Trophoblast cell (in vitro differentiated cells and primary cell): ENCODE data around the gene NCOA5.

Experiments
- DNase-seq, 2 donors: peaks; one replicate each; pipeline ENCODE4 v3.0.0-alpha.2; 2016
- H2AFZ ChIP-seq: 2 replicates; pipeline ENCODE4 v1.6.1; 2013; ENCODE audit warnings: low read length, moderate library complexity, mild to moderate bottlenecking; ENCODE audit not compliant: insufficient read depth, poor library complexity
- H2AK5ac ChIP-seq: 2 replicates; pipeline ENCODE4 v1.6.1; 2013; ENCODE audit warnings: mild to moderate bottlenecking, low read length
- H2BK120ac ChIP-seq: 2 replicates; pipeline ENCODE4 v1.6.1; 2013; ENCODE audit warnings: low read length, mild to moderate bottlenecking, moderate library complexity; ENCODE audit not compliant: insufficient read depth, poor library complexity
- H2BK12ac ChIP-seq: 2 replicates; pipeline ENCODE4 v1.6.1; 2013; ENCODE audit warnings: mild to moderate bottlenecking, low read length, moderate library complexity
- H2BK5ac ChIP-seq: 2 replicates; pipeline ENCODE4 v1.6.1; 2013; ENCODE audit warnings: low read length, low read depth, moderate library complexity, mild to moderate bottlenecking; ENCODE audit not compliant: poor library complexity
- H3K14ac ChIP-seq: 2 replicates; pipeline ENCODE4 v1.6.1; 2013; ENCODE audit warnings: mild to moderate bottlenecking, low read length
- H3K18ac ChIP-seq: 2 replicates; pipeline ENCODE4 v1.6.1; 2013; ENCODE audit warnings: mild to moderate bottlenecking, low read length
- H3K23ac ChIP-seq: 2 replicates; pipeline ENCODE4 v1.6.1; 2013; ENCODE audit warnings: low read length
- H3K27ac ChIP-seq: 2 replicates; pipeline ENCODE4 v1.5.1; 2013; ENCODE audit warnings: low read depth, mild to moderate bottlenecking, inconsistent platforms, low read length, moderate library complexity
- H3K27me3 ChIP-seq: 2 replicates; pipeline ENCODE4 v1.6.1; 2013; ENCODE audit warnings: inconsistent platforms, mild to moderate bottlenecking, low read length, moderate library complexity; ENCODE audit not compliant: insufficient read depth
- H3K36me3 ChIP-seq, 2 experiments: 1 replicate in 1 of 2; 2 replicates in 1 of 2; pipeline ENCODE4 v1.6.1; 2013; ENCODE audit warnings: low read length in 2 of 2, mild to moderate bottlenecking in 2 of 2, moderate library complexity in 1 of 2; ENCODE audit not compliant: insufficient read depth in 2 of 2, control insufficient read depth in 1 of 2
- H3K4ac ChIP-seq: 2 replicates; pipeline ENCODE4 v1.6.1; 2013; ENCODE audit warnings: low read depth, mild to moderate bottlenecking, low read length, moderate library complexity
- H3K4me1 ChIP-seq, 2 experiments: 1 replicate in 1 of 2; 2 replicates in 1 of 2; pipeline ENCODE4 v1.6.1; 2013; ENCODE audit warnings: low read length in 2 of 2, mild to moderate bottlenecking in 2 of 2, moderate library complexity in 1 of 2; ENCODE audit not compliant: insufficient read depth in 2 of 2, control insufficient read depth in 1 of 2
- H3K4me2 ChIP-seq: 2 replicates; pipeline ENCODE4 v1.6.1; 2013; ENCODE audit warnings: inconsistent platforms, mild to moderate bottlenecking, low read length, moderate library complexity
- H3K4me3 ChIP-seq: 2 replicates; pipeline ENCODE4 v1.5.1; 2013; ENCODE audit warnings: mild to moderate bottlenecking, low read depth, low read length, inconsistent platforms
- H3K79me1 ChIP-seq: one replicate; pipeline ENCODE4 v1.6.1; 2013; ENCODE audit warnings: low read length
- H3K79me2 ChIP-seq: 2 replicates; pipeline ENCODE4 v1.6.1; 2013; ENCODE audit warnings: low read length, mild to moderate bottlenecking; ENCODE audit not compliant: control insufficient read depth, insufficient read depth, poor library complexity
- H3K9ac ChIP-seq: 2 replicates; pipeline ENCODE4 v1.6.1; 2013; ENCODE audit warnings: mild to moderate bottlenecking, low read length
- H3K9me3 ChIP-seq: 2 replicates; pipeline ENCODE4 v1.6.1; 2013; ENCODE audit warnings: low read depth, mild to moderate bottlenecking, control low read depth, inconsistent platforms, low read length; ENCODE audit not compliant: insufficient read depth
- H4K12ac ChIP-seq: 2 replicates; pipeline ENCODE4 v1.6.1; 2013; ENCODE audit warnings: low read depth, mild to moderate bottlenecking, low read length, moderate library complexity
- H4K8ac ChIP-seq: 2 replicates; pipeline ENCODE4 v1.6.1; 2013; ENCODE audit warnings: low read depth, mild to moderate bottlenecking, low read length, moderate library complexity
- H4K91ac ChIP-seq: one replicate; pipeline ENCODE4 v1.6.1; 2013; ENCODE audit warnings: low read depth, mild to moderate bottlenecking, low read length, moderate library complexity
- WGBS: extraction: QIAGEN DNeasy Blood & Tissue Kit; methylation state at CpG from one replicate; pipeline ENCODE4 v1.1.7; 2013; ENCODE audit warnings: missing lambda C conversion rate; ENCODE audit not compliant: insufficient read length, insufficient coverage; ENCODE audit errors: extremely low coverage; 5-methylcytosine and 5-hydroxymethylcytosine counted together

NCOA5 gene

GRCh38 chr20:46087161-46087560, 2.6 kb downstream of the NCOA5 start:
- Histone ChIP-seq H3K27me3 (no peaks in the 10 kb centered on the region), H3K9ac (no peak overlapping the region), H3K14ac (no peak overlapping the region), H3K4me2 (no peak overlapping the region), H3K4me1 (no peaks in the 10 kb centered on the region), H3K4ac (peak overlapping the region; percentile 75), H3K27ac (no peak overlapping the region), H2BK12ac (no peak overlapping the region), H3K4me3 (no peak overlapping the region), H3K9me3 (no peaks in the 10 kb centered on the region), H3K23ac (no peak overlapping the region), H2AK5ac (no peak overlapping the region), H4K91ac (no peak overlapping the region), H2AFZ (no peak overlapping the region), H2BK5ac (no peak overlapping the region), H3K79me1 (peaks cover 7% of the 10 kb centered on the region), H3K18ac (no peak overlapping the region), H4K8ac (no peak overlapping the region), H2BK120ac (no peak overlapping the region), H3K36me3 (no peaks in the 10 kb centered on the region), H4K12ac (no peak overlapping the region), H3K79me2 (peaks cover 14% of the 10 kb centered on the region)
- WGBS, result no CpG with 5 or more reads among the region's 8 CpGs
- no peak for DNase-seq

DNA sequence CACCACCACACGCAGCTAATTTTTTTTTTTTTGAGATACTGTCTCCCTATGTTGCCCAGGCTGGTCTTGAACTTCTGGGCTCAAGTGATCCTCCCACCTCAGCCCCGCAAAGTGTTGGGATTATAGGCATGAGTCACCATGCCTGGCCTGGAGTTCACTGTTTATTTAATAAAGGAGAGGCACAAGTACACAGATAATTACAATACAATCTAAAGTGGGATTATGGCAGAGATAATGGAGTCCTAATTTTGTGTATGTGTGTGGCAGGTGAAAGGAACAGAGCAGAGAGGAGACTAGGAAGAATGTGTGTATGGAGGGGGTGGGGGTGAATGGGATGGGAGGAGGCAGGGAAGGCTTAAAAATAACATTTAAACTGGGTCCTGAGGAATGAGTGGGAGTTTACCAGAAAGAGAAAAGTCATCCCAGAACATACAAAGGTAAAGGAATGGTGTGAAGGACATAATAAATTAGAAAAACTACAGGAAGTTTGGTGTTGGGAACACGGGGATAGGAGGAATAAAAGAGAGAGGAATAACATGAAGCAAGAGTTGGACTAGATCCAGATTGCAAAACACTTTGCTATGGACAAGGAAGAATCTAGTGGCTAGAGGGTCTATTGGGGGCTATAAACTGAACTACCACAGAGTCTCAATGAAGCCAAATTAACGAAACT, 4.4 kb downstream of the NCOA5 start:
- H3K36me3 ChIP-seq, result no peaks in the 10 kb centered on the region
- H3K23ac ChIP-seq, result no peak overlapping the region
- WGBS, result no CpG with 5 or more reads among the region's 4 CpGs
- no peak overlapping the region for H2AFZ ChIP-seq
- H3K79me2 ChIP-seq, result peaks cover 14% of the 10 kb centered on the region
- no peak overlapping the region for H3K27ac ChIP-seq
- peak overlapping the region; percentile 90 for H3K4ac ChIP-seq
- H3K79me1 ChIP-seq, result peaks cover 7% of the 10 kb centered on the region
- no peak overlapping the region for H3K18ac ChIP-seq
- no peak overlapping the region for H2BK12ac ChIP-seq
- H3K4me3 ChIP-seq, result no peak overlapping the region
- no peak overlapping the region for H2AK5ac ChIP-seq
- no peak overlapping the region for H3K14ac ChIP-seq
- H3K4me1 ChIP-seq, result no peaks in the 10 kb centered on the region
- H3K27me3 ChIP-seq, result no peaks in the 10 kb centered on the region
- no peak overlapping the region for H4K12ac ChIP-seq
- no peak overlapping the region for H2BK5ac ChIP-seq
- H3K4me2 ChIP-seq, result no peak overlapping the region
- no peaks in the 10 kb centered on the region for H3K9me3 ChIP-seq
- no peak overlapping the region for H3K9ac ChIP-seq
- no peak overlapping the region for H4K91ac ChIP-seq
- H2BK120ac ChIP-seq, result no peak overlapping the region
- no peak overlapping the region for H4K8ac ChIP-seq
- DNase-seq, result no peak

DNA sequence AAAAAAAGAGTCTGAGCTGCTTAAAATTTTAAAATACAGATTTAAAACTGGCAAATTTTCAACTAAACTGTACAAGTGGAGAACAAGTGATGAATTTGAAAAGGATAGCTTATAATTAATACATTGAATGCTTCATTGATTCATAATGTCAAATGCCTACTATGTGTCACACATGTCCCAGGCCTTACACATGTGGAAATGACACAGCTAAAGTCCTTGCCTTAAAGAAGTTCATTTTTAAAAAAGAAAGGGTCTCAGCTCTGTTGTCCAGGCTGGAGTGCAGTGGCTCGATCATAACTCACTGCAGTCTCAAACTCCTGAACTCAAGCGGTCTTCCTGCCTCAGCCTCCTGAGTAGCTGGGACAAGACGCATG, 5.0 kb downstream of the NCOA5 start:
- H2BK12ac ChIP-seq, result no peak overlapping the region
- no peak overlapping the region for H3K4me2 ChIP-seq
- H4K91ac ChIP-seq, result no peak overlapping the region
- DNase-seq, result no peak
- H3K9ac ChIP-seq, result no peak overlapping the region
- no peaks in the 10 kb centered on the region for H3K27me3 ChIP-seq
- H2AFZ ChIP-seq, result no peak overlapping the region
- no peaks in the 10 kb centered on the region for H3K4me1 ChIP-seq
- no peak overlapping the region for H3K14ac ChIP-seq
- no peak overlapping the region for H3K23ac ChIP-seq
- no peak overlapping the region for H3K18ac ChIP-seq
- H4K8ac ChIP-seq, result no peak overlapping the region
- no peaks in the 10 kb centered on the region for H3K9me3 ChIP-seq
- no peak overlapping the region for H2BK120ac ChIP-seq
- no peak overlapping the region for H3K4me3 ChIP-seq
- no peak overlapping the region for H3K27ac ChIP-seq
- no peak overlapping the region for H4K12ac ChIP-seq
- no peaks in the 10 kb centered on the region for H3K36me3 ChIP-seq
- no peak overlapping the region for H2BK5ac ChIP-seq
- H2AK5ac ChIP-seq, result no peak overlapping the region
- peaks cover 7% of the 10 kb centered on the region for H3K79me1 ChIP-seq
- WGBS, result no CpG with 5 or more reads among the region's 3 CpGs
- peaks cover 14% of the 10 kb centered on the region for H3K79me2 ChIP-seq
- peak overlapping the region; percentile 90 for H3K4ac ChIP-seq

DNA sequence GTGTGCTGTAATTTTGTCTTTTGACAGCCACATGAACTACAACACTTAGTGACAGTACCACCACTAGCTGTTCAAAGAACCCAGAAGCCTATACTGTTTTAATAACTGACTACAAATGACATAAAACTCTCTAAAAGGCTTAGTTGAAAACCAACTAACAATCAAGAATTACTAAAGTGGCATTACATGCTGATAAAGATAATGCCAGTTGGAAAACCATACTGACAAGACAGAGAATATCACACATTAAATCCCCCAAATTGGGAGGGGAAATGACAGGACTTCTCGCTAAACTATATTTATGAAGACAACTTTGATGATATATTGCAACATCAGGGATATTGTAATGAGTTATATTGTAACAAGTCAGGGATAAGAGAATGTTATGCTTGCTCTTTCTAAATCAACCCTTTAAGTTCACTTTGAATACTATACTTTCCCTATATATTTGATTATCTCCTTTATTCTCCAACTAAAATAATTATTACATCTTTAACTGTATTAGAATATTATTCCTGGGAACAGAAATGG, 6.2 kb downstream of the NCOA5 start:
- no peaks in the 10 kb centered on the region for H3K4me1 ChIP-seq
- no CpG with 5 or more reads among the region's 1 CpG for WGBS

More for the DNA sequence above, 6.2 kb downstream of the NCOA5 start:
- Histone ChIP-seq H3K9me3 (no peaks in the 10 kb centered on the region), H4K12ac (no peak overlapping the region), H2AK5ac (no peak overlapping the region), H3K27me3 (no peaks in the 10 kb centered on the region), H3K4ac (no peak overlapping the region), H3K9ac (no peak overlapping the region), H3K23ac (no peak overlapping the region), H2BK12ac (no peak overlapping the region), H3K36me3 (peaks cover 3 to 7% of the 10 kb centered on the region in 2 experiments), H3K27ac (no peak overlapping the region), H3K4me2 (no peak overlapping the region), H3K14ac (no peak overlapping the region), H2AFZ (no peak overlapping the region), H3K18ac (no peak overlapping the region), H4K91ac (no peak overlapping the region), H2BK120ac (no peak overlapping the region), H3K79me2 (peaks cover 6% of the 10 kb centered on the region), H3K4me3 (no peak overlapping the region), H3K79me1 (no peaks in the 10 kb centered on the region), H2BK5ac (no peak overlapping the region), H4K8ac (no peak overlapping the region)
- no peak for DNase-seq
